IMR-90 (cell line): ENCODE results near the gene OMG. TPM values are rescaled to one million over a fixed set of nuclear protein-coding genes. Genes with fewer than 3 reads are reported as not detected.

Source experiments
- ATAC-seq: fragments of 200-7000 bp; cut with Tn5 transposase; 2 replicates; pipeline ENCODE4 v1.9.1; 2020; ENCODE audit warnings: low read depth, mild to moderate bottlenecking, moderate library complexity
- BruUV-seq: library from RNA; stranded (reverse); fragments of 400-500 nt; replicated peaks from 2 replicates; lab custom pipeline; 2021; lab: Mats Ljungman, UMichigan
- CTCF ChIA-PET: fragments of 300-600 bp; formaldehyde crosslinking; extraction: SDS; loops from one replicate; lab custom pipeline; 2021; ENCODE audit warnings: antibody characterized with exemption; lab: Yijun Ruan, JAX
- POLR2A ChIA-PET: fragments of 300-600 bp; sonication (Branson Sonifier 250); formaldehyde crosslinking; loops from one replicate; lab custom pipeline; 2022; ENCODE audit warnings: antibody characterized with exemption; ENCODE audit not compliant: unreplicated experiment; lab: Charles Lee
- DNase-seq: peaks from one replicate; pipeline ENCODE4 v3.0.0; 2013
- H2AFZ ChIP-seq: replicated peaks from 2 replicates; pipeline ENCODE3; 2013; ENCODE audit warnings: low read length, mild to moderate bottlenecking; ENCODE audit not compliant: poor library complexity
- H2AK5ac ChIP-seq: 2 replicates; pipeline ENCODE4 v1.6.1; 2013; ENCODE audit warnings: low read depth, low read length, inconsistent platforms
- H2AK9ac ChIP-seq: replicated peaks from 2 replicates; pipeline ENCODE3; 2013; ENCODE audit warnings: mild to moderate bottlenecking, low read depth, low read length, moderate library complexity; ENCODE audit not compliant: poor library complexity
- H2BK120ac ChIP-seq: 2 replicates; pipeline ENCODE4 v1.6.1; 2013; ENCODE audit warnings: low read depth, low read length, inconsistent platforms
- H2BK15ac ChIP-seq: 3 replicates; pipeline ENCODE4 v1.6.1; 2013; ENCODE audit warnings: low read depth, low read length, inconsistent platforms
- H2BK20ac ChIP-seq: 2 replicates; pipeline ENCODE4 v1.6.1; 2013; ENCODE audit warnings: low read depth, mild to moderate bottlenecking, inconsistent platforms, low read length, moderate library complexity
- H2BK5ac ChIP-seq: 2 replicates; pipeline ENCODE4 v1.6.1; 2013; ENCODE audit warnings: mild to moderate bottlenecking, low read depth, low read length, inconsistent platforms; ENCODE audit not compliant: poor library complexity, severe bottlenecking
- H3K14ac ChIP-seq: replicated peaks from 2 replicates; pipeline ENCODE4 v1.6.1; 2013; ENCODE audit warnings: low read depth, low read length, inconsistent platforms
- H3K18ac ChIP-seq: 2 replicates; pipeline ENCODE4 v1.6.1; 2013; ENCODE audit warnings: low read depth, low read length, control low read depth
- H3K23ac ChIP-seq: 2 replicates; pipeline ENCODE4 v1.6.1; 2013; ENCODE audit warnings: low read depth, low read length, inconsistent platforms
- H3K27ac ChIP-seq: 2 replicates; pipeline ENCODE4 v1.5.1; 2013; ENCODE audit warnings: mild to moderate bottlenecking, control low read depth, low read length; ENCODE audit not compliant: insufficient read depth
- H3K27me3 ChIP-seq: 2 replicates; pipeline ENCODE4 v1.6.1; 2013; ENCODE audit warnings: low read length; ENCODE audit not compliant: control insufficient read depth, insufficient read depth
- H3K36me3 ChIP-seq: 2 replicates; pipeline ENCODE4 v1.6.1; 2013; ENCODE audit warnings: low read length, mixed read lengths; ENCODE audit not compliant: control insufficient read depth, insufficient read depth
- H3K4ac ChIP-seq: 2 replicates; pipeline ENCODE4 v1.6.1; 2013; ENCODE audit warnings: low read depth, low read length, inconsistent platforms
- H3K4me1 ChIP-seq: 2 replicates; pipeline ENCODE4 v1.6.1; 2013; ENCODE audit warnings: low read length, mixed read lengths; ENCODE audit not compliant: control insufficient read depth, insufficient read depth
- H3K4me2 ChIP-seq: 2 replicates; pipeline ENCODE4 v1.6.1; 2013; ENCODE audit warnings: low read depth, mild to moderate bottlenecking, control low read depth, low read length, moderate library complexity
- H3K4me3 ChIP-seq: 2 replicates; pipeline ENCODE4 v1.5.1; 2013; ENCODE audit warnings: low read depth, mild to moderate bottlenecking, control low read depth, low read length, moderate library complexity; ENCODE audit not compliant: insufficient read depth
- H3K56ac ChIP-seq: 2 replicates; pipeline ENCODE4 v1.6.1; 2013; ENCODE audit warnings: low read length, inconsistent platforms; ENCODE audit not compliant: insufficient read depth; ENCODE audit errors: extremely low read depth
- H3K79me1 ChIP-seq, 2 experiments: 2 replicates each; pipeline ENCODE4 v1.6.1; 2013; ENCODE audit warnings: low read length in 2 of 2, inconsistent platforms in 1 of 2, low read depth in 1 of 2
- H3K9ac ChIP-seq: 2 replicates; pipeline ENCODE4 v1.6.1; 2013; ENCODE audit warnings: low read depth, low read length, control low read depth
- H3K9me1 ChIP-seq: 2 replicates; pipeline ENCODE4 v1.6.1; 2013; ENCODE audit warnings: low read length, inconsistent platforms; ENCODE audit not compliant: insufficient read depth
- H3K9me3 ChIP-seq: 2 replicates; pipeline ENCODE4 v1.6.1; 2013; ENCODE audit warnings: low read length; ENCODE audit not compliant: control insufficient read depth, insufficient read depth
- H4K20me1 ChIP-seq: 2 replicates; pipeline ENCODE4 v1.6.1; 2013; ENCODE audit warnings: low read length, inconsistent platforms; ENCODE audit not compliant: insufficient read depth
- H4K5ac ChIP-seq: 2 replicates; pipeline ENCODE4 v1.6.1; 2013; ENCODE audit warnings: mild to moderate bottlenecking, low read depth, low read length, control low read depth
- H4K8ac ChIP-seq, 2 experiments: 2 replicates each; pipeline ENCODE4 v1.6.1; 2013; ENCODE audit warnings: low read depth in 2 of 2, low read length in 2 of 2, control low read depth in 1 of 2, inconsistent platforms in 1 of 2
- H4K91ac ChIP-seq: 2 replicates; pipeline ENCODE4 v1.6.1; 2013; ENCODE audit warnings: low read depth, low read length, inconsistent platforms; ENCODE audit not compliant: insufficient read depth
- BHLHE40 ChIP-seq: fragments of 150-350 bp; IDR thresholded peaks from 2 replicates; pipeline ENCODE4 v1.6.1; 2016; ENCODE audit warnings: mild to moderate bottlenecking, low read depth, low read length
- CEBPB ChIP-seq: IDR thresholded peaks from 2 replicates; pipeline ENCODE4 v1.6.1; 2012; ENCODE audit warnings: low read depth, low read length, improper control_type of control experiment
- CHD1 ChIP-seq: IDR thresholded peaks from 2 replicates; pipeline ENCODE4 v1.6.1; 2012; ENCODE audit warnings: low read depth, low read length, improper control_type of control experiment
- CTCF ChIP-seq: conservative IDR thresholded peaks from 2 replicates; pipeline ENCODE4 v1.5.1; 2012; ENCODE audit warnings: mild to moderate bottlenecking, low read depth, low read length, improper control_type of control experiment
- ELK1 ChIP-seq: fragments of 150-350 bp; IDR thresholded peaks from 2 replicates; pipeline ENCODE4 v1.6.1; 2016; ENCODE audit warnings: low read depth, mild to moderate bottlenecking, low read length, moderate library complexity, borderline replicate concordance
- FOS ChIP-seq: fragments of 150-350 bp; IDR thresholded peaks from 2 replicates; pipeline ENCODE4 v1.6.1; 2016; ENCODE audit warnings: low read depth, low read length
- MAFK ChIP-seq: IDR thresholded peaks from 2 replicates; pipeline ENCODE4 v1.6.1; 2012; ENCODE audit warnings: low read depth, low read length, improper control_type of control experiment
- NFE2L2 ChIP-seq: fragments of 150-350 bp; IDR thresholded peaks from 2 replicates; pipeline ENCODE4 v1.6.1; 2016; ENCODE audit warnings: low read depth, mild to moderate bottlenecking, low read length
- POLR2A ChIP-seq: IDR thresholded peaks from 2 replicates; pipeline ENCODE4 v1.6.1; 2012; ENCODE audit warnings: mild to moderate bottlenecking, low read depth, low read length
- RAD21 ChIP-seq: IDR thresholded peaks from 2 replicates; pipeline ENCODE4 v1.6.1; 2012; ENCODE audit warnings: low read length, improper control_type of control experiment
- RCOR1 ChIP-seq: IDR thresholded peaks from 2 replicates; pipeline ENCODE4 v1.6.1; 2012; ENCODE audit warnings: mild to moderate bottlenecking, low read length, improper control_type of control experiment; ENCODE audit not compliant: insufficient replicate concordance
- USF2 ChIP-seq: fragments of 150-350 bp; IDR thresholded peaks from 2 replicates; pipeline ENCODE4 v1.6.1; 2017; ENCODE audit warnings: mild to moderate bottlenecking, antibody characterized with exemption, low read length, low read depth
- WGBS, 2 experiments: methylation state at CpG; one replicate each; pipeline versions ENCODE4 v1.1.5 to v1.1.7; 2013; ENCODE audit warnings: missing lambda C conversion rate in 2 of 2; ENCODE audit not compliant: insufficient read length in 1 of 2; ENCODE audit errors: extremely low coverage in 2 of 2; 5-methylcytosine and 5-hydroxymethylcytosine counted together
- dilution Hi-C: fragments of 300-500 bp; cut with HindIII; formaldehyde crosslinking; loops from one replicate; pipeline ENCODE4 v1.14.3; 2018; ENCODE audit warnings: low sequenced_read_pairs; ENCODE audit not compliant: unreplicated experiment
- in situ Hi-C: fragments of 300-500 bp; cut with MboI; formaldehyde crosslinking; loops from 3 replicates; pipeline ENCODE4 v1.14.3; 2019; ENCODE audit warnings: low sequenced_read_pairs, inconsistent platforms, mixed read lengths
- intact Hi-C: fragments of 100-400 bp; cut with micrococcal nuclease; formaldehyde crosslinking; loops from 2 replicates; pipeline ENCODE4 v1.10.0; 2022
- polyA plus RNA-seq, 3 experiments: library from polyadenylated mRNA; depleted of rRNA; stranded (reverse); fragments of >200 nt; gene quantifications; 2 replicates each; pipeline ENCODE4 v1.2.3, GENCODE V29; 2012; ENCODE audit warnings: low replicate concordance in 1 of 3
- total RNA-seq: library from RNA; depleted of rRNA; stranded (reverse); fragments of >200 nt; gene quantifications from 2 replicates; pipeline ENCODE4 v1.2.3, GENCODE V29; 2012

OMG gene
- total and polyA plus RNA-seq, 2 of the 4 experiments (the other 2 are of a cell fraction) = 0.18 TPM; not detected in 1

GRCh38 chr17:31339906-31340661 is 43.0 kb upstream of the OMG start:
- Histone ChIP-seq H3K36me3 (peaks cover 23% of the 10 kb centered on the region), H3K56ac (no peak overlapping the region), H3K9ac (no peak overlapping the region), H2BK20ac (peak overlapping the region; percentile 11), H3K79me1 (peaks cover 0 to 9% of the 10 kb centered on the region in 2 experiments; a peak in 2 of 4 replicates), H2AK5ac (no peak overlapping the region), H3K9me1 (0 out of 2 replicates have a peak, but pooled peaks cover 3% of the 10 kb centered on the region), H3K27ac (no peak overlapping the region), H3K27me3 (no peaks in the 10 kb centered on the region), H2BK120ac (no peak overlapping the region), H3K18ac (peak overlapping the region; percentile 66; the same call in 1 of the 2 replicates), H3K23ac (peak overlapping the region; percentile 15), H3K4me1 (peaks cover 3% of the 10 kb centered on the region; the same call in 1 of the 2 replicates), H2AK9ac (no peak overlapping the region), H2BK5ac (peak overlapping the region; percentile 53), H3K4me3 (no peak overlapping the region), H3K9me3 (no peaks in the 10 kb centered on the region), H3K14ac (peak overlapping the region; percentile 47; the same call in 1 of the 2 replicates), H4K91ac (no peak overlapping the region), H3K4me2 (peak overlapping the region; percentile 32; the same call in 1 of the 2 replicates), H4K5ac (no peak overlapping the region), H4K20me1 (peaks cover 5% of the 10 kb centered on the region; the same call in 1 of the 2 replicates), H3K4ac (peak overlapping the region; percentile 0; the same call in 1 of the 2 replicates), H2BK15ac (no peak overlapping the region; the same call in 2 of the 3 replicates), H2AFZ (no peak overlapping the region), H4K8ac (no peak overlapping the region)
- intact Hi-C loops = no loop called here
- TF ChIP-seq NFE2L2 (no peak), CEBPB (peak; percentile 69), FOS (peak; percentile 52; the same call in 1 of the 2 replicates), POLR2A (no peak), BHLHE40 (no peak), MAFK (no peak), CTCF (no peak), CHD1 (no peak), RCOR1 (no peak), RAD21 (0 out of 2 replicates have a peak, but pooled peaks have one; percentile 3), USF2 (no peak), ELK1 (no peak)
- dilution Hi-C loops = no loop called here
- ChIA-PET POLR2A (no interaction called here), CTCF (interaction anchor here (0.6 to 1.2 kb wide), 3 partner anchors 15 to 875 kb away, joined by 3 to 6 read pairs (median 3); no protein-coding TSS in a partner anchor)
- in situ Hi-C loops = no loop called here
- DNase-seq (peak; percentile 90), ATAC-seq (peak; percentile 96)
- no TSS peak for BruUV-seq
- 20% methylated on average over 2 of the region's 6 CpGs; no CpG with 5 or more reads in 1 of the 2 experiments for WGBS, 2 experiments
